ENCODE measurements around the gene WDR37.
A peak's percentile ranks its signal among the peaks of the same experiment; 100 is the strongest.

The WDR37 gene

DNA sequence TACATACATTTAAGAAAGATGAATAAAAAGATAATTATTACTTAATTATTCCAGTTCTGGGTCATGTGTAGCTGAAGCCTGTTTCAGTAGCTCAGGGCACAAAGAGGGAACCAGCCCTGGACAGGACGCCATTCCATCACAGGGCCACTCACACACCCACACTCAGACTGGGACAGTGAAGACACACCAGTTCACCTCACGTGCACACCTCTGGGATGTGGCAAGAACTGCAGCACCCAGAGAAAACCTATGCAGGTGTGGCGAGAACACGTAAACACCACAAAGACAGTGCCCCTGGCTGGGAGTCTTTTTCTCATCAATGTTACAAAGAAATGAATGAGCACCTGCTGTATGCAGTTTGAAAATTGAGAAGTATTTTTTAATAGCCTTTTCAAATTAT lies 5.6 kb upstream of the WDR37 start (continued):
- TF ChIP-seq ZNF529 (tag by site-specific recombination; IDR thresholded peaks at IDR 0.05; ENCODE audit: insufficient replicate concordance) = no peak
- TF ChIP-seq ZBTB17 (tag by site-specific recombination; IDR thresholded peaks at IDR 0.05) = 0 out of 2 replicates have a peak, but pooled peaks have one; percentile 22
- no peak for TF ChIP-seq GLI2 (tag by site-specific recombination; IDR thresholded peaks at IDR 0.05; ENCODE audit: borderline replicate concordance, low read depth)

DNA sequence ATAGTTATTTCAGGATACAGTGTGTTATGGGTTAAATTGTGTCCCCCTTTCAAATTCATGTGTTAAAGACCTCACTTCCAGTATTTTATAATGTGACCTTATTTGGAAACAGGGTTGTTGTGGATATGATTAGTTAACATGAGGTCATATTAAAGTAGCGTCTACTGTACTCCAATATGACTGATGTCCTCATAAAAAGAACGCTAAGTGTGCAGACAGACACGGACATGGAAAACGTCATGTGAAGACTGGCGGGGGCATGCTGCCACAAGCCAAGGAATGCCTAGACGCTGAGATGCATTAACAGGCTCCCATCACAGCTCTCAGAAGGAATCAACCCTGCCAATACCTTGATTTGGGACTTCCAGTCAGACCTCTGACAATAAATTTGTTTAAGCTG lies 1.5 kb upstream of the WDR37 start:
- Histone ChIP-seq H3K4me1 (ENCODE audit: control insufficient read depth, insufficient read depth, low read length) (peaks cover 9% of the 10 kb centered on the region), H3K9me3 (ENCODE audit: control insufficient read depth, insufficient read depth, low read depth, low read length) (no peaks in the 10 kb centered on the region), H3K27ac (ENCODE audit: extremely low read depth, low read depth, low read length) (no peak overlapping the region), H3K4me3 (ENCODE audit: low read depth, low read length) (peak overlapping the region; percentile 18), H3K36me3 (ENCODE audit: control insufficient read depth in 2 of 2, insufficient read depth in 1 of 2, low read length in 2 of 2) (peaks cover 0 to 45% of the 10 kb centered on the region in 2 experiments)
- ChIA-PET CTCF (no interaction called here), POLR2A (no interaction called here)
- TF ChIP-seq, protein P1, sequence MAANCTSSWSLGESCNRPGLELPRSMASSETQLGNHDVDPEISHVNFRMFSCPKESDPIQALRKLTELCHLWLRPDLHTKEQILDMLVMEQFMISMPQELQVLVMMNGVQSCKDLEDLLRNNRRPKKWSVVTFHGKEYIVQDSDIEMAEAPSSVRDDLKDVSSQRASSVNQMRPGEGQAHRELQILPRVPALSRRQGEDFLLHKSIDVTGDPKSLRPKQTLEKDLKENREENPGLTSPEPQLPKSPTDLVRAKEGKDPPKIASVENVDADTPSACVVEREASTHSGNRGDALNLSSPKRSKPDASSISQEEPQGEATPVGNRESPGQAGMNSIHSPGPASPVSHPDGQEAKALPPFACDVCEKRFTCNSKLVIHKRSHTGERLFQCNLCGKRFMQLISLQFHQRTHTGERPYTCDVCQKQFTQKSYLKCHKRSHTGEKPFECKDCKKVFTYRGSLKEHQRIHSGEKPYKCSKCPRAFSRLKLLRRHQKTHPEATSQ (tag by site-specific recombination; IDR thresholded peaks at IDR 0.05) = no peak
- TF ChIP-seq ZXDB (tag by site-specific recombination; IDR thresholded peaks at IDR 0.05) (peak; percentile 40; the same call in 1 of the 2 replicates), ZEB2 (tag by site-specific recombination; IDR thresholded peaks at IDR 0.05) (peak; percentile 88), KLF8 (tag by site-specific recombination; IDR thresholded peaks at IDR 0.05) (0 out of 2 replicates have a peak, but pooled peaks have one; percentile 37), ZNF311 (tag by site-specific recombination; IDR thresholded peaks at IDR 0.05; ENCODE audit: borderline replicate concordance) (no peak), OSR2 (tag by site-specific recombination; IDR thresholded peaks at IDR 0.05) (peak; percentile 91), ZNF639 (tag by site-specific recombination; IDR thresholded peaks at IDR 0.05) (peak; percentile 72), ZNF24 (tag by site-specific recombination; IDR thresholded peaks at IDR 0.05) (peak; percentile 65), ZBTB8A (tag by site-specific recombination; IDR thresholded peaks at IDR 0.05) (0 out of 2 replicates have a peak, but pooled peaks have one; percentile 25), CTCF (tag by site-specific recombination; IDR thresholded peaks at IDR 0.05) (no peak), WT1 (tag by site-specific recombination; IDR thresholded peaks at IDR 0.05) (peak; percentile 36; the same call in 1 of the 2 replicates), ZNF664 (tag by site-specific recombination; IDR thresholded peaks at IDR 0.05) (peak; percentile 67; the same call in 1 of the 2 replicates), ZNF830 (tag by site-specific recombination; IDR thresholded peaks at IDR 0.05; ENCODE audit: low read depth) (no peak), OVOL3 (tag by site-specific recombination; IDR thresholded peaks at IDR 0.05) (no peak), ZBTB17 (tag by site-specific recombination; IDR thresholded peaks at IDR 0.05) (peak; percentile 82), ZNF600 (tag by site-specific recombination; IDR thresholded peaks at IDR 0.05) (peak; percentile 76; the same call in 1 of the 2 replicates), INSM2 (tag by site-specific recombination; IDR thresholded peaks at IDR 0.05) (peak; percentile 80), ZNF660 (tag by site-specific recombination; IDR thresholded peaks at IDR 0.05) (no peak)
- TF ChIP-seq, protein P2, sequence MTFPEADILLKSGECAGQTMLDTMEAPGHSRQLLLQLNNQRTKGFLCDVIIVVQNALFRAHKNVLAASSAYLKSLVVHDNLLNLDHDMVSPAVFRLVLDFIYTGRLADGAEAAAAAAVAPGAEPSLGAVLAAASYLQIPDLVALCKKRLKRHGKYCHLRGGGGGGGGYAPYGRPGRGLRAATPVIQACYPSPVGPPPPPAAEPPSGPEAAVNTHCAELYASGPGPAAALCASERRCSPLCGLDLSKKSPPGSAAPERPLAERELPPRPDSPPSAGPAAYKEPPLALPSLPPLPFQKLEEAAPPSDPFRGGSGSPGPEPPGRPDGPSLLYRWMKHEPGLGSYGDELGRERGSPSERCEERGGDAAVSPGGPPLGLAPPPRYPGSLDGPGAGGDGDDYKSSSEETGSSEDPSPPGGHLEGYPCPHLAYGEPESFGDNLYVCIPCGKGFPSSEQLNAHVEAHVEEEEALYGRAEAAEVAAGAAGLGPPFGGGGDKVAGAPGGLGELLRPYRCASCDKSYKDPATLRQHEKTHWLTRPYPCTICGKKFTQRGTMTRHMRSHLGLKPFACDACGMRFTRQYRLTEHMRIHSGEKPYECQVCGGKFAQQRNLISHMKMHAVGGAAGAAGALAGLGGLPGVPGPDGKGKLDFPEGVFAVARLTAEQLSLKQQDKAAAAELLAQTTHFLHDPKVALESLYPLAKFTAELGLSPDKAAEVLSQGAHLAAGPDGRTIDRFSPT (tag by site-specific recombination; IDR thresholded peaks at IDR 0.05) = peak; percentile 96
- TF ChIP-seq, protein P3, sequence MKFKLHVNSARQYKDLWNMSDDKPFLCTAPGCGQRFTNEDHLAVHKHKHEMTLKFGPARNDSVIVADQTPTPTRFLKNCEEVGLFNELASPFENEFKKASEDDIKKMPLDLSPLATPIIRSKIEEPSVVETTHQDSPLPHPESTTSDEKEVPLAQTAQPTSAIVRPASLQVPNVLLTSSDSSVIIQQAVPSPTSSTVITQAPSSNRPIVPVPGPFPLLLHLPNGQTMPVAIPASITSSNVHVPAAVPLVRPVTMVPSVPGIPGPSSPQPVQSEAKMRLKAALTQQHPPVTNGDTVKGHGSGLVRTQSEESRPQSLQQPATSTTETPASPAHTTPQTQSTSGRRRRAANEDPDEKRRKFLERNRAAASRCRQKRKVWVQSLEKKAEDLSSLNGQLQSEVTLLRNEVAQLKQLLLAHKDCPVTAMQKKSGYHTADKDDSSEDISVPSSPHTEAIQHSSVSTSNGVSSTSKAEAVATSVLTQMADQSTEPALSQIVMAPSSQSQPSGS (tag by site-specific recombination; IDR thresholded peaks at IDR 0.05; ENCODE audit: low read depth) = peak; percentile 98
- TF ChIP-seq, protein P4, sequence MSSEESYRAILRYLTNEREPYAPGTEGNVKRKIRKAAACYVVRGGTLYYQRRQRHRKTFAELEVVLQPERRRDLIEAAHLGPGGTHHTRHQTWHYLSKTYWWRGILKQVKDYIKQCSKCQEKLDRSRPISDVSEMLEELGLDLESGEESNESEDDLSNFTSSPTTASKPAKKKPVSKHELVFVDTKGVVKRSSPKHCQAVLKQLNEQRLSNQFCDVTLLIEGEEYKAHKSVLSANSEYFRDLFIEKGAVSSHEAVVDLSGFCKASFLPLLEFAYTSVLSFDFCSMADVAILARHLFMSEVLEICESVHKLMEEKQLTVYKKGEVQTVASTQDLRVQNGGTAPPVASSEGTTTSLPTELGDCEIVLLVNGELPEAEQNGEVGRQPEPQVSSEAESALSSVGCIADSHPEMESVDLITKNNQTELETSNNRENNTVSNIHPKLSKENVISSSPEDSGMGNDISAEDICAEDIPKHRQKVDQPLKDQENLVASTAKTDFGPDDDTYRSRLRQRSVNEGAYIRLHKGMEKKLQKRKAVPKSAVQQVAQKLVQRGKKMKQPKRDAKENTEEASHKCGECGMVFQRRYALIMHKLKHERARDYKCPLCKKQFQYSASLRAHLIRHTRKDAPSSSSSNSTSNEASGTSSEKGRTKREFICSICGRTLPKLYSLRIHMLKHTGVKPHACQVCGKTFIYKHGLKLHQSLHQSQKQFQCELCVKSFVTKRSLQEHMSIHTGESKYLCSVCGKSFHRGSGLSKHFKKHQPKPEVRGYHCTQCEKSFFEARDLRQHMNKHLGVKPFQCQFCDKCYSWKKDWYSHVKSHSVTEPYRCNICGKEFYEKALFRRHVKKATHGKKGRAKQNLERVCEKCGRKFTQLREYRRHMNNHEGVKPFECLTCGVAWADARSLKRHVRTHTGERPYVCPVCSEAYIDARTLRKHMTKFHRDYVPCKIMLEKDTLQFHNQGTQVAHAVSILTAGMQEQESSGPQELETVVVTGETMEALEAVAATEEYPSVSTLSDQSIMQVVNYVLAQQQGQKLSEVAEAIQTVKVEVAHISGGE (tag by site-specific recombination; conservative IDR thresholded peaks at IDR 0.05; ENCODE audit: low read depth) = 0 out of 2 replicates have a peak, but pooled peaks have one; percentile 10

Data from HEK293 (cell line).